HG02840 (cell line): ENCODE measurements around the gene THADA.
"Not testable (repeated sequence)": the region's sequence is repeated elsewhere in the genome, so short reads cannot be mapped to it uniquely, and the experiment has no call there.

Experiments used
- ATAC-seq: cut with Tn5 transposase; IDR thresholded peaks from one replicate; pipeline ENCODE4 v1.9.1; 2021; ENCODE audit warnings: mild to moderate bottlenecking, moderate library complexity, moderate number of reproducible peaks; ENCODE audit not compliant: unreplicated experiment, low FRiP score

The THADA gene

DNA sequence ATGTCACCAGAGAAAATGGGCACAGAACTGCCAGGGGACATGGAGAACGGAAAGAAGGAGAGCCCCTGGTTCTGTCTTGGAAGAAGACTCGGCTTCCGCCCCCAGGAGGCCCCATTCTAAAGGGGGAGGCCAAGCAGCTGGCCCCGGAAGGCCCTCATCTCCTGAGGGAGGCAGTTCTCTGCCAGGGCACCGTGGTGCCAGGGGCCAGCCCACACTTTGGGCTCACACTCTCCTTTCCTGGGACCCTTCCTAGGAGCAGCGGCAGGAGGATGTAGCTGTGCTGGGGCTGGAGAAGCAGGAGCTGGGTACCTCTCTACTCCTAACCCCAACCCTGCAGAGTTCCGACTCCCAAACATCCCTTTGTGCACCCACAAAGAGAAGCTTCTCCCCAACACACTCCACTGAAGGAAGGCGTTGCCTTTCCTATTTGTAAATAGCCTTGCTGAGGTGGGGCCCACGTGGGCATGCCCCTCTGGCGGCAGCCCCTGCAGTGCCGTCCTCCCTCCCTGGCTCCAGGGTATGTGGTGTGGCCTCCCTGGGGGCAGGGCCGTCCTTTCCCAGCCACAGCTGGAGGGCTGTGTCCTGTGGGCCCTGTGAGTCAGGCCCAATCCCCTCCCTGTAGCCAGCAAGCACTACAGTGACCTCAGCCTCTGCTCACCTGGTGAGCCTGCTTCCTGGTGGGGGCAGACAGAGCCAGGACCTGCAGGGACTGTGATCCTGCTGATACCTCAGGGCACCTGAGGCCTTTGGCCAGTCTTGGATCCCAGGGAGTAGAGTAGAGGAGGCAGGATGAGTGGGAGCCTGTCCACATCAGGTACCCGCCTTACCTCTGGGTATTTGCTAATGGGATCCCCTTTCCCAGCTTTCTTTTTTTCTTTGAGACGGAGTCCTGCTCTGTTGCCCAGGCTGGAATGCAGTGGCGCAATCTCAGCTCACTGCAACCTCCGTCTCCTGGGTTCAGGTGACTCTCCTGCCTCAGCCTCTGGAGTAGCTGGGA, 396.0 kb downstream of the THADA start:
- ATAC-seq: no peak

DNA sequence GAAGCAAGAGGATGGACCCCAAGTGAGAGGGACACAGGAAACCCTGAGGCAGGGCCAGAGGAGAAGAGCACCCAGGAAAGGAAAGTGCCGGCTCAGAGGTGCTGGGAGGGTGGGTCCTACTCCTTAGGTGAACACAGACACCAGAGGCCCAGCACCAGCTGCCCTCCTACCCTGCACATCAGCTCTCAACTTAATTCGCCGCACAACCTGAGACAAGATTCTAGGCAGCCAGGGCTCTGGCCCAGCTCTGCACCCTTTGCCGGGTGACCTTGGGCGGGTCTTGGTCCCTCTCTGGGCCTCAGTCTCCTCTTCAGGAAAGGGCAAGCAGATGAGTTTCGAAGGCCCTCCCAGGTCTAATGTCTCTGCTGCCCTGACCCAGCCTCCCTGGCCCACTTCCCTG, 397.6 kb downstream of the THADA start:
- ATAC-seq: no peak

DNA sequence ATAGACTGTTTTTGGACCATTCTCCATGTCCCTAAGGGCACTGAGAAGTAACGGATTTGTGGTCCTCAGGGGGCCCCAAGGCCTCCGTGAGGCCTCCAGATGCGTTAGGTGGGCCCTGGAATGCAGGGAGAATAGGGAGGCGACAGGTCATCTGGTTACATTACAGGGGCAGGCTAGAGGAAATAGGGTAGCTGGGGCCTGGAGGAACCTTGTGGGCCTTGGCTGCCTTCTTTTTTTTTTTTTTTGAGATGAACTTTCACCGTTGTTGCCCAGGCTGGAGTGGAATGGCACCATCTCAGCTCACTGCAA, 398.3 kb downstream of the THADA start:
- no peak for ATAC-seq

DNA sequence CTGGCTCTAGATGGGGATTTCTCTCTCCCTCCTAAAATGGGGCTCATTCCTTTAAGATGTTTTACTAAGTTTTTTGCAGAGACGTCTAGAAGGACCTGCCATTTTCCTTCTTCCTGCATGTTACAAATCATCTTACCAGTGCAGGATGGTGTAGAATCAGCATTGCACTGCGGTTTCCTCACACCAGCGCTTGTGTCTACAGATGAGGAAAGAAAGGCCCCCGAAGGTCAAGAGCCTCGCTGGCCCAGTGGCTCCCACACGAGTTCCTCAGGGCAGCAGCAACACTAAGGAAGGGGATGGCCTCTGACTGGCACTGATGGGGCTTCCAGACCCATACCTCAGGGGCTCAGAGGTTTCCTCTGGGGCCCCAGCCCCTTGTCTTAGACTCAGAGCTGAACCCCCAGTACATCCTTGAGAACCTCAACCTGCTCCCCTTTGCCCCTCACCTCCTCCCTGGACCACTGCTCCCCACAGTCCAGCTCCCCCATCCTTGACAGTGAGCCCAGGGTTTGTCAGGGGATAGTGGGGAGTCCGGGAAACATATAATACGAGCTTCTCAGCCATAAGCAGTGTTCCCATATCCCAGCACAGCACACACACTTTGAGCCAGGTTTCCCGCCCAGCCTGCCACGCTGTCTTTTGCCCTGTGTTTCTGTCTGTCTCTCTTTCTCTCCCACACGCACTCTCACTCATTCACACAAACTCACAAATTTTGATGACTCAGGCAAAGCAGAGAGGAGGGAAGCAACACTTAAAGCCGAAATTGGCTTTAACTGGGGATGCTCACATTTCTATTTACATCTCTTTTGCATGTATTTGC, 398.9 kb downstream of the THADA start:
- no peak for ATAC-seq

DNA sequence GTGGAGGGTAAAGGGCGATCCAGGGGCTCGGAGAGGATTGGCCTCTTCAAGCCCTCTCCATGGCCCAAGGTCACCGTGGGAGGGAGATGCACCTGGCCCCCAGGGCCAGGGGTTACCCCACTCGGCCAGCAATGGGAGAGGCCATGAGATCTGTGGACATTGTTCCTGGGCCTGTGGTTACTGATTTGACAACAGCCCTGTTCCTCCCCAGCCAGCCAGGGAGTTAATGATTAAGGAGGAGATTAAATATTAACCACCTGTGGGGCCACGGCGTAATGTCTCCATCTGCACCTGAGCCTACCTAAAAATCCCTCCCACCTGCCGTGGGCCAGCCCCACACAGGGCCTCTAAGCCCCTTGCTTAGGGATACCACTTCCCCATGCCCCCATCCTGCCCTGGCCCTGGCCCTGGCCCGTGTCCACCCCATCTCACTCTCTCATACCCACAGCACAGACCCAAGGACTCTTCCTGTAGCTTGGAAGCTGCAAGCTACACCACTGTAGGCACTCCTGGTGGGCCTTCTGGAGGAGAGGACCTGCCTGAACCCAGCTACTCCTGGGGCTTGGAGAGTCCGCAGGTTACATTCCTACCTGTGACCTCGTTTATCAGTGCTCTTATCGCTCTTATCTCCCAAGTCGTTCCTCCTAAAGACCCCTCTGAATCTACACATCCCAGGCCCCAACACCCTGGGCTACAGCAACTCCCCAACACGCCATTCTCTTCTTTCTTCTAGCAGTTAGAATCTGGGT, 401.5 kb downstream of the THADA start:
- ATAC-seq: peak; percentile 54

DNA sequence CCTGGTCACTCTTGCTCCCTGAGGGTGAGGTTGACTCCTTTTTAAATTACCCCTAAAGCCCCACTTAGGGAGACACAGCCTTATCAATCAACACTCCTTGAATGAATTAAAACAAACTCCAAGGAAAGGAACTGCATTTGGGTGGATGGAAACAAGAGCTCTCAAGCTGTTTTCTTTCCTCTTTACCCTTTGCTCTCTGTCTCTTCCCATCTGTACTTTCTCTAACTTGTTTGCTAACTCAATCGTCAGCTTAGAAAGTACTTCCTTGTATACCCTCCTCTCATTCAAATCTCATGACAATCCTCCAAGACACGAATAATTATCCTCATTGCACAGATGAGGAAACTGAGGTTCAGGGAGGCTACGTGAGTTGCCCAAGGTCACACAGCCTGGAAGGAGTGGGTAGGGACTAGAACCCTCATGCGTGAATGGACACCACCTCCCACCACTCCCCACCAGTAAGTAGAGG, 402.2 kb downstream of the THADA start:
- ATAC-seq: no peak

DNA sequence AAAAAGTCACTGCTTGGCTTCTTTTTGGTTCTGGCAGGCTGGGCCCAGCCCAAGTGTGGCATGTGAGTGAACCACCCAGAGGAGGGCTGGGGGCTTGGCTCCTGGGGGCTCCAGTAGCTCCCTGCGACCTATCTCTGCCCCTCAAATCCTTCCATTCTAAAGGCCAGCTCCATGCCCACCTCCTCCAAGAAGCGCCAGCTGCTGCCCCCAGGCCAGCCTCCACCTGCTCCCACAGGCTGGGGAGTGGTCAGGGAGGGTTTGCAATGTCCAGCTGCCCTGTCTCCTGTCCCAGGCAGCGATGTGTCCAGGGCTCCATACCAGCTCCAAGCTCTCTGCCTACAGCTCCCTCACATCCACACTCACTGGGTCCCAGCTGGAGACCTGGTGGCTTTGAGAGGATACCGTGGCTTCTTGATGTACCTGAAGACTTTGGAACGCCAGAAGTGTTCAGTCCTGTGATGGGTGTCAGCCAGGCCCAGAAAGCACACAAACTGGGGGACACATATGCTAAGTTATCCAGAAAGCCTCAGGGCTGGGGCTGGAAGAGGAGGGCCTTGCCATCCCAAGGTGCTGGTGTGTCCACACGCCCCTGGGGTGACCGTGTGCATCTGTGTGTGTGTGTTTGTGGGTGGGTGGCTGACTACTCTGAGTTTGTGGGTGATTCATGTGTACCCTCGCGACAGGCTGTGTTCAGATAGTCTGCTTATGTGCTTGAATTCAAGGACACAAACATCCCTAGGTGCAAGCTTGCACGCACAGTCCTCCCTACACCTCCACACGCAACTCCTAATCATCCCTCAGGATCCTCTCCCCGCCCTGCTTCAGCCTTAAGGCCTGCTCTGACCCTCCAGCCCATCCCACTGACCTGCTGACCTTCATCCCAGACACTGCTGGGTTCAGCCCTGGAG, 402.8 kb downstream of the THADA start:
- ATAC-seq: no peak

DNA sequence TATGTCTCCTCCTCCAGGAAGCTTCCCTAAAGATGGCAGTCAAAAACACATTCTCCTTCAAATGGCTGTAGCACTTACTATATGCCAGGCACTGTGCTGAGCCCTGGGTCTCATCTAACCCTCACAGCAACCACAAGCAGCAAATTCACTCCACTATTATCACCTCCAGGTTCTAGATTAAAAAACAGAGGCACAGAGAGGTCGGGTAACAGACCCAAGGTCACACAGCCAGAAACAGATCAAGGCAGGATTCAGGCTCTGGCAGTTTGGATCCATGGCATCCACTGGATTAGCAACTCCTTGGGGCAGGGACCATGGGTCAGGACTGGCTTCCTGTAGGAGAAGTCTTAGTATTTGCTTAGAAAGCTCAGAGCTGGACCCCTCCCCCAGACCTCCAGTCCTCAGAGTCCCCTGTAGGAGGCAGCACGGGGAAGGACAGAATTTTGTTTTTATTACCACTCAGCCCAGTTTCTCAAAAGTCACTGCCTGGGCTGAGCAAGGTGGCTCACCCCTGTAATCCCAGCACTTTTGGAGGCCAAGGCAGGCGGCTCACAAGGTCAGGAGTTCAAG, 403.8 kb downstream of the THADA start:
- ATAC-seq: no peak

DNA sequence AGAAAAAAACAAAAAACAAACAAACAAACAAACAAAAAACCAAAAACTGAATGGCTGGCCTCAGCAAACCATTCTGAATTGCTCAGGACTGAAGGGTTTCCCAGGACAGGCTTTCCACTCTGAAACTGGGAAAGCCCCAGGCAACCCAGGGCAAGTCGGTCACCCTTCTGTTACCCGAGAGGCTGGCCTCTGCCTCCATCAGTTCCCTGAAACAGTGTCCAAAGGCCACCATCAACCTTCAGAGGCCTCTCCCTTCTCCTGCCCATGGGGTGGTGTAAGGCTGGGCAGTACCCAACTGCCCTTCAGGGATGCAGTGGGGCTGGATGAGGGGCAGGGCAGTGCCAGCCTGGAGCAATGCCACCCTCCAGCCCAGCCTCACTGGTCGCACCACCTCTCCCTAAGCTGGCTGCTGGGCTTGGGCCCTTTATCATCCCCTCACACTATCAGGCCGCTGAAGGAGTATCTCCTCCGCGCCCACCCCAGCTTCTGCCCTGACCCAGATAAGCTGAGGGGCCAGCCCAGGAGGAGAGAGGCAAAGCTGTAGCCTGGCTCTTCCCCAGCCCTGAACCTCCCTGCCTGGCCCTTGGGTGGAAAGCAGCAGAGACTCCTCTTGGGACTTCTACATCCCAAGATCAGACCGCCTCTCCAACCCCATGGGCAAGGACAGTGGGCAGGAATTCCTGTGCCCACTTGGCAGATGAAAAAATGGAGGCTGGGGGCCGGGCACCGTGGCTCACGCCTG, 405.4 kb downstream of the THADA start:
- no peak for ATAC-seq

DNA sequence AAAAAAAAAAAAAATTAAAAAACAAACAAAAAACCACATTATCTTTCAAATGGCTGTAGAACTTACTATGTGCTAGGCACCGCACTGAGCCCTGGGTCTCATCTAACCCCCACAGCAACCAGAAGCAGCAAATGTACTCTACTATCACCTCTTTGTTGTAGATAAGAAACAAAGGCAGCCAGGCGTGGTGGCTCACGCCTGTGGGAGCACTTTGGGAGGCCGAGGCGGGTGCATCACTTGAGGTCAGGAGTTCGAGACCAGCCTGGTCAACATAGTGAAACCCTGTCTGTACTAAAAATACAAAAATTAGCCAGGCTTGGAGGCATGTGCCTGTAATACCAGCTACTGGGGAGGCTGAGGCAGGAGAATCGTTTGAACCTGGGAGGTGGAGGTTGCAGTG, 406.0 kb downstream of the THADA start:
- not testable (repeated sequence) for ATAC-seq

DNA sequence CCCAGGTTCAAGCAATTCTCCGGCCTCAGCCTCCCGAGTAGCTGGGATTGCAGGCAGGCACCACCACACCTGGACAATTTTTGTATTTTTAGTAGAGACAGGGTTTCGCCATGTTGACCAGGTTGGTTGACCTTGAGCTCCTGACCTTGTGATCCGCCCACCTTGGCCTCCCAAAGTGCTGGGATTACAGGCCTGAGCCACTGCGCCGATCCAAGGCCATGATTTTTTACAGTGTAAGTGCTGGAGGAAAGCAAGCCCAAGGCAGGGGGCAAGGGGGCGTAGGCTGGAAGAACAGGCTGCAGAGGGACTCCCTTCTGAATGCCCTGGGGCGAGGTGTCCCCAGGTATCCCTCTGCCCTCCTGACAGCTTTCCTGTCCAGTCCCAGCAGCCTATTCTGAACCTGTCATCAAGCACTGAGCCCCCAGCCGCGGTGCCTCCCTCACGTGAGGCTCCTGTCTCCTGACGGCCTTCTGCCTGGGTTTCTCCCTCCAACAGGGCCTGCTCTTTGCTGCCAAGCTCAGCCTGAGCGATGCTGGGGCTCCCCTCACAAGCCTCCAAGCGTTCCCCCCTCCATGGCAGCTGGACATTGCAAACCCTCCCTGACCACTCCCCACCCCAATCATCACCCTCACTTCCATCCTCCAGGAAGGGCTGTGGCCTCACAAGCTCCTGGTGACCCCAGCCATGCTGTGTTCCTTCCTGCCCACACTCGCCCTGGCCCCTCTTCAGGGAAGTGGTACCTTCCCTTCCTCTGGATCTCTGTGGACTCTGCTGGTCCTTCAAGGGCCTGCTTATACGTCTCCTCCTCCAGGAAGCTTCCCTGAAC, 407.1 kb downstream of the THADA start:
- ATAC-seq: no peak

DNA sequence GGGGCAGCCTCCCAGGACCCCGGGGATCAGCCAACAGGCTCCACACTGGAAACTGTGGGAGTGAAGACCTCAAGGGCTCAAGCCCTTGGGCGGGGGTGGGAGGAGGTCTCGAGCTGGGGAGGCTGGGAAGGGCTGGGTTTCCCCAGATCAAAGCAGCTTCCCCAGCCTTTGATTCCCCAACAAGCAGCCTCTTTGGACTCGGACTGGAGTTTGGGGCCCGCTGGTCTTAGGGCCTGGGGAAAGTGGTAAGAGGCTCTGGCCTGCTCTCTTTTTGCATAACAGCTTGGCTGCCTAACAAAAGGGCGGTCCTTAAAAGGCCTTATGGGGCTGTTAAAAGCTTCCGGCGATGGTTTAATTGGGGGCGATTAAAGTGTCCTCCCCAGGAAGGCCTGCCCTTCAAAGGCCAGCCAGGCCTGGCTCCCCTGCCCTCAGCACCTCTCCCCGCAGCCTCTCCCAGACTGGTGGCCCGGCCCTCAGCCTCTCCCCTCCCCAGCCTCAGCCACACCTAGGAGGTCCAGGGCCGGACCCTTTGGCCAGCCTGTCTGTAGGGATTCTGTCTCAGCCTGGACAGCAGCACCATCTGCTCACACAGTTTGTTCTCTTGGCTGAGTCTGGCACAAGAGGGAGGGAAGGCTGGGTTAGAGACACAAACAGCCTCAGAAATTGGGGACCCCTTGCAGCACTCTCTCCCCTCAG, 409.0 kb downstream of the THADA start:
- no peak for ATAC-seq

DNA sequence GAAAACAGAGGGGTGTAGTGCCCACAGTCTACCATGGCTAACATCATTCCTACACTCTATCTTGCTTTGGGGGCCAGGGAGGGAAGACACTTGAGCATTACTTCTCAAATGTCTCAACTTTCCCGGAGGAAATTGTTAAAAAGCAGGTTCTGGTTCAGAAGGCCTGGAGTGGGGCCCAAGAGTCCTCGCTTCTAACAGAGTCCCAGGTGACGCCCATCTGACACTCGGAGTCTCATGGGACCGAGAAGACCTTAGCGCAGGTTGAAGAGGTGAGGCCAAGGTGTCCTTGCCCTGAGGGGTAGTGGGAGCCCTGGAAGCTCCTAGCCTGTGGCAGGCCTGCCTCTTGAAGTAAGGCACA, 409.5 kb downstream of the THADA start:
- ATAC-seq: no peak

DNA sequence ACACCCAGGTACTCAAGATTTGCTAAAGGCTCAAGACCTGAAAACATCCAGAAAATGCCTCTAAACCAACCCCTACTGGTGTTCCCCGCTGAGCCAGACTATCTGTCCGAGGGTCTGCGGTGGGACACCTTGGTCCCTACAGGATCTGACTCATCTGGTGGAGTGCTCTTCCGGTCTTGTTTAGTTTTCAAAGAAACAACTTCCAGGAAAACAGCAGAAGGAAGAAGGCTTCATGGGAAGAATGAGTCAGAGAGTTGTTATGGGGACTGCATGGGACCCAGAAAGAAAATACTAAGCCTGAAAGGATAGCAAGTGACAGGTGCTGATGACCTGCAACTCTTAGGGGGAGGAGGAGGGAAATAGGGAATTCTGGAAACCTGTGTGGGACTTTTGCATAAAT, 410.7 kb downstream of the THADA start:
- ATAC-seq: no peak

DNA sequence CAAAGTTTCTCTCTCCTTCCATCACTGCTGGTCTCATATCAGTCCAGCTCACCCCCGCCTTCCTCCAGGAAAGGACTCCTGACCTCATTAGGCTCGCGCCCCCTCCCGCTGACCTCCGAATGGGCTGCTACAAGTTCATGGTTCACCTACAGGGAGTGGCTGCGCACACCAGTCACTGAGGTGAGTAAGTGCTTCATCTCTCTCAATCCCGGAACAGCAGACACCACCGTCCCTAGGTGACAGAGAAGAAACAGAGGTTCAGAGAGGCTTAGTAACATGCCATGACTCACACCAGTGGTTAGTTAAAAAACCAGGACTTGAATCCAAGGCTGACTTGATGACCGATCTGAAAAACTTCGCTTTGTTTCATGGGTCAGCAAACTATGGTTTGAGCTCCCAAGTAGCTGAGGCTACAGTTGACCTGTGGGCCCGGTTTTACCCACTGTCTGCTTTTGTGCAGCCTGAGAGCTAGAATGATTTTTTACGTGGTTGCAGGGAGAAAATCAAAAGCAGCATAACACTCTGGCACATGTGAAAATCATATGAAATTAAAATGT, 411.4 kb downstream of the THADA start:
- no peak for ATAC-seq

DNA sequence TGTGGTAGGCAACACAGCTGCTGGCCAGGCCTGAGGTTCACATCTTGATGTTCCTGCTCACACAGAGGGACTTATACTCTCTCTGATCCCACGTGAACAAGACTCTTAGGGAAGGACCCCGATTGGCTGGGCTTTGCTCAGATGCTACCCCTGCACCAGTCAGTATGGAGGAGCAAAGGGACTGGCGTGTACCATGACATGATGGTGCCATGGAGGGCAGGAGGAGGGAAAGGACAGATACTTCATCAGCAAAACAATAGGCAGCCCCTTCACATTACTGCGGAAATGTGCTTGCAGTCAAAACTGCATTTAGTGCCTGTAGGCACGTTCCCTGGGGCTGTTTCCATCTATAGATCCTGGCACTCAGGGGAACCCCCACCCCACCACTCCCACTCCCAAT, 412.1 kb downstream of the THADA start:
- ATAC-seq: no peak

DNA sequence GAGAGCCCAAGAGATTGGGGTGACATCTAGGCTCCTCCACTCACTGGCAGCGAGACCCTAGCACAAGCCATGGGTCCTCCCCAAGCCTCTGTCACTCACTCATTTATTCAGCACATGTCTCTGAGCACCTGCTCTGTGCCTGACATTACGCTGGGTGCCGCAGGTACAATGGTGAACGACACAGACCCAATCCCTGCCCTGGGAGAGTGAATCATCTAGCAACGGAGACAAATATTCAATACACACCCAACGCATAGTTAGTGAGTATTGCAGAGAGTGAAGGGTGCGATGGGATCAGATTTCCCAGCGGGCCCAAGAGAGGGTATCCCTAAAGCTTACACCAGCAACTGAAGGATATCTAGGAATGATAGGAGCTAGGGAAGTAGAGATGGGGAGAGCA, 414.9 kb downstream of the THADA start:
- ATAC-seq: no peak
